GM12874 (cell line): ENCODE results near the gene BMP7.

ENCODE experiments used
- TF ChIP-seq, protein P1 (sequence below): IDR thresholded peaks from 2 replicates; pipeline ENCODE4 v1.5.1; 2011; ENCODE audit warnings: low read depth, mild to moderate bottlenecking, control low read depth, low read length, moderate library complexity; ENCODE audit not compliant: insufficient read depth

The BMP7 gene

GRCh38 chr20:57287007-57287880 is 20.8 kb upstream of the BMP7 start:
- TF ChIP-seq, protein P1, sequence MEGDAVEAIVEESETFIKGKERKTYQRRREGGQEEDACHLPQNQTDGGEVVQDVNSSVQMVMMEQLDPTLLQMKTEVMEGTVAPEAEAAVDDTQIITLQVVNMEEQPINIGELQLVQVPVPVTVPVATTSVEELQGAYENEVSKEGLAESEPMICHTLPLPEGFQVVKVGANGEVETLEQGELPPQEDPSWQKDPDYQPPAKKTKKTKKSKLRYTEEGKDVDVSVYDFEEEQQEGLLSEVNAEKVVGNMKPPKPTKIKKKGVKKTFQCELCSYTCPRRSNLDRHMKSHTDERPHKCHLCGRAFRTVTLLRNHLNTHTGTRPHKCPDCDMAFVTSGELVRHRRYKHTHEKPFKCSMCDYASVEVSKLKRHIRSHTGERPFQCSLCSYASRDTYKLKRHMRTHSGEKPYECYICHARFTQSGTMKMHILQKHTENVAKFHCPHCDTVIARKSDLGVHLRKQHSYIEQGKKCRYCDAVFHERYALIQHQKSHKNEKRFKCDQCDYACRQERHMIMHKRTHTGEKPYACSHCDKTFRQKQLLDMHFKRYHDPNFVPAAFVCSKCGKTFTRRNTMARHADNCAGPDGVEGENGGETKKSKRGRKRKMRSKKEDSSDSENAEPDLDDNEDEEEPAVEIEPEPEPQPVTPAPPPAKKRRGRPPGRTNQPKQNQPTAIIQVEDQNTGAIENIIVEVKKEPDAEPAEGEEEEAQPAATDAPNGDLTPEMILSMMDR = no peak

GRCh38 chr20:57283860-57284259 is 17.4 kb upstream of the BMP7 start:
- TF ChIP-seq, protein P1 = no peak

DNA sequence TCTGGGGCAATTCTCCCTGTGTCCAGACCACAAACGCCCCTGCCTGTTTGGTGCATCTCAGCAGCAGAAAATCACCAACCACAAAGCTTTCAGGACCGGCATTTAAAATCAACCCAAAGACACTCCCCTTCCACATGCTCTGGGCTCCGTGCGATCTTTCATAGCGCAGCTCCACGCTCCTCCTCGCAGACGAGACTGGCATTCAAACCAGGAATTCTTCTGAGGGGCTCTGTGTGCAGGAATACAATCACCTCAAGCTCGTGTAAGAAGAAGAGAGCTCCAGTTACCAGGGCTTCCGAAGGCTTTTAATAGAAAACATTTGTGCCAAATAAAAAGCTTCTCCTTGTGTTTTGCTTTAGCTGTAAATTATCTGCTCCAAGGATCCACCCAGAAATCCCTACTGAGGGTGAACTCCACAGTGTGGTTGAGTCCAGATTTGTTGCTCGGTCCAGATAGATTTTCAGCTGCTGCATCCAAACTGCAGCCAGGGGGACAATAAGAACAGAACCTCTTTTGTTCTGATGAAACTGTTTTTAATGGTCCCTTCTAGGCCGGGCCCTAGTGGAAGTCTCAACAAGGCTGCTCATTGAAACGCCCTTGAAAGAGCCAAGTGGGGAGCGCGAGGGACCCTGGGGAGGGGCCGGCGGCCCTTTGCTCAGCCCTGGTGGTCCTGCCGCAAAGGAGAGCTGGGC is 16.4 kb upstream of the BMP7 start:
- TF ChIP-seq, protein P1 = no peak

- TF ChIP-seq, protein P1 = no peak
Measured at GRCh38 chr20:57281900-57282299, 15.5 kb upstream of the BMP7 start.

GRCh38 chr20:57280221-57280620 is 13.8 kb upstream of the BMP7 start:
- TF ChIP-seq, protein P1 = no peak

- TF ChIP-seq, protein P1 = no peak
Measured at GRCh38 chr20:57278457-57278856, 12.0 kb upstream of the BMP7 start.

DNA sequence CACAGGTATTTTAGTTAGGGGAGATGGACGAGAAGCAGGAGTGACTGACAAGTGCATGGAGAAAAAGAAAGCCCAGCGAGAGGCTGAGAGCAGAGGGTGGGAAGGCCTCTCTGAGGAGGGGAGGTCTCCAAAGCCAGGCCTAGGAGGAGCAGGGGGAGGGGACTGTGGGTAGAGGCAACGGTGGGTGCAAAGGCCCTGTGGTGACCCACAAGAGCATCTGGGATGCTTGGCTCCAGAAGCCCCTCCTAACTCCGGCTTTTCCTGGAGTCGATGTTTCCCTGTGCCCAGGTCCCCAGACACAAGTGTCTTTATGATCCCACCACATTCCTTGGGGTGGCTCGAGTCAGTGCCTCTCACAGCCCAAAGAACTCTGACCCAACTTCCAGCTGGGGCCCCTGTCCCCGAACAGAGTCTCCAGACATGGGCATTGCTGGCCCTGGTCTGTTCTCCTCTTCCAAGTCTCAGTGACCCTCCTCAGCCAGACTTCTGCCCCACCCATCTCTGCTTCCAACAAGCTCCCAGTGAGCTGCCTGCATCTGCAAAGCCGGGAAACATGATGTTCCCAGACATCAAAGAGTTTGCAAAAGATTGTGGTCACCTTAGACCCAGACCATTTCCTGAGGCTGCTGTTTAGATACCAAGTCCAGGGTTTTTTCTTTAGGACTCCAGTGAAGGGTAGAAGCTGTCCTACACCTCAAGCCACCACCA is 11.1 kb upstream of the BMP7 start:
- TF ChIP-seq, protein P1 = no peak
